HG03060 (cell line): ENCODE measurements around the gene ABCA3.

Experiments
- ATAC-seq: cut with Tn5 transposase; IDR thresholded peaks from one replicate; pipeline ENCODE4 v1.9.1; 2021; ENCODE audit warnings: low read depth, moderate number of reproducible peaks; ENCODE audit not compliant: unreplicated experiment

Gene ABCA3

DNA sequence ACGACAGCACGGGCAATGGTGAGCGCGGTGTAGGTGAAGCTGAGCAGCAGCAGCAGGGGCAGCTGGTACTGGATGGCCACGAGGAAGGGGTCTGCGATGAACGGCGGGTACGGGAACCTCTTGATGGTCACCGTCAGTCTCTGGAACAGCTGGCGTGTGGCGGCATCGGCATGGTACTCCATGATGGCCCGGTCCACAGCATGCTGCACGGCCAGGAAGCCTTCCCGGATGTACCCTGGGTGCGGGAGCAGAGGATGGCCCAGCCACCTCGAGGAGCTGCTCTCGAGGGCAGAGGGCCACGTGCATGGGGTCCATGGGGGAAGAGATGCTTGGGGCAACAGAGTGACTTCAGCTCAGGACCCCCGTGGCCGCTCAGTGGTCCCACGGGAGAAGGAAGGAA, 20.9 kb downstream of the ABCA3 start:
- ATAC-seq = no peak

DNA sequence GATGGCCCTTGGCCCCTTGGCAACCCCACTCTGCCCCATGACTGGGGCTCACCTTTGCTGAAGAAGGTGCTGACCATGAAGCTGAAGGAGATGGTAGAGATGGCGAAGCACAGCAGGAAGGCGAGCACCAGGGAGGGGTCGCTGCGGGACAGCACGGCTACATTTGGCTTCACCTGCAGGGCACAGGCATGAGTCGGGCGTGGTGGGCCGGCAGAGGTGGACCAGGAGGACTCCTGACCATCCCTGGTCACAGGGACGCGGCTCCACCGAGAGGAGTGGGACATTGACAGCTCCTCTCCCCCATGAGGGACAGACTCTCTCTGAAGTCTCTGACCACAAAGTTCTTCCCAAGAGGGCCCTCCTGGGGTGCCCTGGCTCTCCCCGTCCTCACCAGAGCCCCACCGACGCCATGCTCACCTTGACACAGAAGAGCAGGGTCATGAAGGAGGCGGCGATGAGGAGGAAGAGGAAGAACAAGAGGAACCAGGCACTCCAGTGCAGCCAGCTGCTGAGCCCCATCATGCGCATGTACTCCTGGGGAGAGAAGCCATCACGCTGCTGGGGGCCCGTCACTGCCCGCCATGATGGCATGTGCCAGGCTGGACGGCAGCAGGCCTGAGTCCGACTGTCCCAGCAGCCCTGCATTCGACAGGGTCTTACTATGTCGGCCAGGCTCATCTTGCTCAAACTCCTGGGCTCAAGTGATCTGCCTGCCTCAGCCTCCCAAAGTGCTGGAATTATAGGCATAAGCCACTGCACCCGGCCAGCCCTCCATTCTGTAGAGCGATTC, 23.1 kb downstream of the ABCA3 start:
- ATAC-seq = no peak

DNA sequence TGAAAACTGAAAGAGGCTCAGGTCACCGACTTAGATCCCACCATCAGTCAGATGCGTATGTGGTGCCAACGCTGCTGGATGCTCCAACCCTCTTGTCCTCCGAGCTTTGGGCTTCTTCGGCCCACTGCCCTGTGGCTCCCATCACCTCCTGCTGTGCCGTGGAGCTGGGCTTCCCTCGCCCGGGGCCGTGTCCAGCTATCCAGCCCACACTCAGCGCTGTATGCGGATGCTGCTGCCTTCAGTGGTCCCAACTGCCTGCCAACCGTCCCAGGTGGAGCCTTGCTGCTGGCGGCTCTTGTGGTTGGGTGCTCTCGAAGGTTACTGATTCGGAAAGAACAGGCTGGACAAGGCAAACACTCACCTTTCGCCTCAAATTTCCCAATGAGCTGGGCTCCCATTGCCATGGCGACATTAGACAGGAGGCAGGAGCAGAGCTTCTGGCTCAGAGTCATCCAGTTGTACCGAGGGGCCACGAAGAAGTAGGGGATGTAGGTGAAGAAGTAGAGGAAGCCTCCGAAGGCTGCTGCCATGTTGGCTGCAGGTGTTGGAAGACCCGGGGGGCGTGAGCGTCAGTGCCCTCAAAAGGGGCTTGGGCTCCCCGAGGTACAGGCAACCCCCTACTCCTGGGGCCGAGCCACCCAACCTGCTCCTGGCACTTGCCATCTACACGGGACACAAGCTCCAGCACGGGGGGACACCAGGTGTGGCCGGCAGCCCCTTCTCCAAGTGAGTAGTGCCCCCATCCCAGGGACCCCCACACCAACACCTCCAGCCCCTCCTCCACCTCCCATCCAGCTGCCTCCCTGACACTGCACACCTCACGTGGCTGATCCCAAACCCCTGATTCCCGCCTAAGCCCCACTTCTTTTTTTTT, 32.2 kb downstream of the ABCA3 start:
- no peak for ATAC-seq

DNA sequence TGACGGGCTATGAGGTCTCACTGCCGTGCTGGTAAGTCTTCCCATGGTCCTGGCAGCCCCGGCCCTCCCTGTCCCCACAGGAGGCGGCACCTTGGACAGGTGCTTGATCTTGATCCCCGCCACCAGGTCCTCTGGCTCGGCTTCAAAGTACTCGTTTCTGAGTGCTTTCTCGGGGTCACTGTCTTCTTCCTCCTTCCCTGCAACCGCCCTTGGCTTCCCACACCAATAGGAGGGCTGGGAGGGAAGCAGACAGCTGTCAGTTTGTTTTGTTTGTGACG, 40.7 kb downstream of the ABCA3 start:
- ATAC-seq = no peak

DNA sequence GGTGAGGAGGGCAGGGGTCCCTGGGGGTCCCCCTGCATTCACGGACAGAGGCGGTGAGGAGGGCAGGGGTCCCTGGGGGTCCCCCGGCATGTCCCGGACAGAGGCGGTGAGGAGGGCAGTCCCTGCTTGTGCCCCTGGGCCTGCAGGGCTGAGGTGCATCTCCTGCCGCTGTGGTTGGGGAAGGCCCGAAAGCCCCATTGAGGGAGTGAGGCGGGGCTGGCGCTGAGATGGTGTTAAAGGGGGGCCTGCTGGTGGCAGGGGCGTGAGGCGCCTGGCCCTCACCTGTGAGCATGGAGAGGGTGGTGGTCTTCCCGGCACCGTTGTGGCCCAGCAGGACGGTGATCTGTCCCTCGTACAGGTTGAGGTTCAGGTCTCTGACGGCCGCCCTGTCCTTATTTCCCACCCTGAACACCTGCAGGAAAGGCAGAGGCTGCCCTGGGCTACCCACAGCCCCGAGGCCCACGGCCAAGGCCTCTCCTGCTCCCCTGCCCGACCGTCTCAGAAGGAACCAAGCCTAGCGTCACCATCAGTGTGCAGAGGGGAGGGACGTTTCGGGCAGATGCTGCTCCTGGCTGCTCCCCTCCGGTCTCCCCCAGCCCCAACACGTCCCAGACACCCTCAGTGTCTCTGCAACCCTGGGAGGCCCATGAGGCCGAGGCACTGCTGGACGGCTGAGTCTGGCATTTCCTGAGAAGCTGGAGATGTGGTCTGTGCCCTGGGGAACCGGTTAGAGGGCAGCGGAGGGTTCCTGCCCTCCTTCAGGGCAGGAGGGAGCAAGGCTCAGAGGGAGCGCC, 41.2 kb downstream of the ABCA3 start:
- no peak for ATAC-seq

DNA sequence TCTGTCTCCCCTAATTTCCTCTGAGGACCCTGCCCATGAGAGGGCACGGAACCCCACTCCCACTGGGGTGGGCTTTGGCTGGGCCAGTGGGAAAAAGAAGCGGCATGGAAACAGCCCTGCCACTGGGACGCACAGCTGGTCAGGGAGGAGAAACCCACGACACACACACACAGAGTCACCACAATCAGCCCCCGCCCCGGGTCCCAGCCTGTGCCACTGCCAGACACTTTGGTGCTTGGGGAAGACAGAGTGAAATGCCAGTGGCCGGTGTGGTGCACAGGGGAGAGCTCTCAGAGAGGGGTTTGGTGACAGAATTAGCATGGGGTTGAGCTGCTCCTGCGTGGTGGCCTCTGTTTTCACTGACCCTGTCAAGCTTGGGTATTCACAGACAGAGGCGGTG, 41.9 kb downstream of the ABCA3 start:
- no peak for ATAC-seq

DNA sequence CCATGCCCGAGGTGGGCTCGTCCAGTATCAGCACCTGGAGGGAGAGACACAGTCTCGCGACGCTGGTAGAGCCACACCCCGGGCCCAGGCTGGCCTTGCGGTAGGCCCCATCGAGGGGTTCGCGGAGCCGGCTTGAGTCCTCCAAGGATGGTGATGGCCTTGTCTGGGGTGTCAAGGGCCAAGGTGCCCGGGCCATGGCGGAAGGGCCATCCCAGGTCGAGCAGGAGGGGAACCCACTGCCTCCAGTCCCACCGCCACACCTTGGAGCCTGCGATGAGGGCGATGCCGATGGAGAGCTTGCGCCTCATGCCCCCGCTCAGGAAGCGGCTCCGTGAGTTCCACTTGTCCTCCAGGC, 43.0 kb downstream of the ABCA3 start:
- no peak for ATAC-seq

DNA sequence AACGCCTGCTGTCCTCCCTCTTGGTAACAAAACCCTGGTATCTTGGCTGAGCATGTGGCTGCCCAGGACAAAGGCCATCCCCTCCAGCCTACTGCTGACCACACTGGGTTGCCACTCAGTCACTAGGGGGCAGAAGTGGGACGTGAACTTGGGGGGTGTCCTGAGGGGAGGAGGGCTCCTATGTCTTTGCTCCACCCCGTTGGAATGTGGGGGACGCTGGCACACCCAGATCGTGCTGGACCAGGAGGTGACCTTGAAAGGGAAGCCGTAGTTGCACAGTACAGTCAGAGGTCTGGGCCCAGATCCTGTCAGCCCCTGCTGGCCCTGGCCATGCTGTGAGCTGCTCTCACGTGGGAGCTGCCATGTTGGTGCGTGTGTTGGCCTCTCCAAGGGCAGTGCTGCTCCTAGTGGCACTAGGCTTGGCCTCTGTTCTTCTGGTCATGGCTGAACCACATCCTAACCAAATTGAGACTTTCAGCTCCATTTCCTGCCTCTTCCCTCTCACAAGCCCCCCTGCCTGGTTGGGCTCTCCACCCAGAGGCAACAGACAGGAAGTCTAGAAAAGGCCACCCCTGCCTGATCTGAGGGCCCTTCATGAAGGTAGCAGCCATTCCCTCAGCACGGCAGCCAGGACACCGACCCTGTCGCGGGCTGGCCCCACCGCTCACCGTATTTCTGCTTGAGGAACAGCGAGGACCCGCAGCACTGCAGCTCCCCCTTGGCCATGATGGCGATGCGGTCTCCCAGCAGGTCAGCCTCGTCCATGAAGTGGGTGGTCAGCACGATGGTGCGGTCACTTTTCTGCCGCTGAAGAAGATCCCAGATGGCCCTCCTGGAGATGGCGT, 43.6 kb downstream of the ABCA3 start:
- ATAC-seq = no peak

DNA sequence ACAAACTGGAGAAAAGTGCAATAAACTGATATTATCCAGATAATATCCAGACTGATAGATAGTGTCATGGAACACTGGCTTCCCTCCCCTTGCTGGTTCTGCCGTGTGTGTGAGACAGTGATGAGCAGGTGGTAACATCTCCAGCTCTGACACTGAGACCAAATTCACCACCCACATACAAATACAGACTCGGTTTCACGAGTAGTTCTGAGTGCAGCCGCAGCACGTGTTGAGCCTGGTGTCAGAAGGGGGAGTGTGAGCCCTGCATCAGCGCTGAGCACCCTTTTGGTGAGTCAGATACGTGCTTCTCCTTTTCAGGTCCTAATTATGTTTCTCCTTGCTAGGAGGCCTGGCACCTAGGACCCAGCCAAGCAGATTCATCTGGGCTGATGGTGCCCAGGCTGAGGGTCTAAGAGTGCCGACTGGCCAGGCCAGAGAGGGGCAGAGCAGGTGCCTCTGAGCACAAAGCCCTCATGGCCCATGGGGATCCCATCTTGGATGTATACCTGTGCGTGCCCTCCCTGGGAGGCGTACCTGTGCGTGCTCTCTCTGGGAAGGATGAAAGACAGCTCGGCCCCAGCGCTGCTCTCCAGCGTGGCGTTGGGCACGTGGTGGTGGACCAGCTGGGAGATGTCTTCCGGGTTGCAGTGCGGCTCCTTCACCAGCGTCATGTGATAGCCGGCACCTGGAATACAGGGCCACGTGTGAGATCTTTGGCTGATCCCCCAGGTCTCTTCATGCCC, 45.3 kb downstream of the ABCA3 start:
- no peak for ATAC-seq

DNA sequence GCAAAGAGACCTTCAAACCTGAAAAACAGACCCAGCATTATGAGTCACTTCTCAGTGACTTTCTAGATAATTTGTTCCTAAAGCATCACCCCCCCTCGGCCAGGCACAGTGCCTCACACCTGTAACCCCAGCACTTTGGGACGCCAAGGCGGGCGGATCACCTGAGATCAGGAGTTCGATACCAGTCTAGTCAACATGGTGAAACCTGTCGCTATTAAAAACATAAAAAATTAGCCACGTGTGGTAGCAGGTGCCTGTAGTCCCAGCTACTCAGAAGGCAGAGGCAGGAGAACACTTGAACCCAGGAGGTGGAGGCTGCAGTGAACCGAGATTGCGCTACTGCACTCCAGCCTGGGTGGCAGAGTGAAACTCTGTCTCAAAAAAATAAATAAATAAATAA, 48.3 kb downstream of the ABCA3 start:
- no peak for ATAC-seq

DNA sequence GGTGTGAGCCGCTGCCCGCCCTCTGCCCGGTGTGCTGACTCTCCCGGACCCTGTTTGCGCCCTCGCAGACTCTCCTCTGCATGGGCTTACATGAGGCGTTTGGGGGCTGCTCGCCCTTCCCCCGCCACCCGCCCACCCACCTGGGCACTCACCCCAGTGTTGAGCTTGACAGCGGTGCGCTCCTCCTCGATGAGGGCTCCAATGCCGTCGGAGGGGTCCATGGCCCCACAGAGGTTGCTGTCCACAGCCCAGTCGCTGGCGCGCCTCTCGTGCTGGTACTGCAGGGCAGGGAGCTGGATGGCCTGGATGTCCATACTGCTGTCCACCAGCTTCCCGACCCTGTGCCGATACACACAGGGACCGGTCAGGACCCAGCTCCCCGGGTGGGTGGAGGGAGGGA, 51.2 kb downstream of the ABCA3 start:
- no peak for ATAC-seq

DNA sequence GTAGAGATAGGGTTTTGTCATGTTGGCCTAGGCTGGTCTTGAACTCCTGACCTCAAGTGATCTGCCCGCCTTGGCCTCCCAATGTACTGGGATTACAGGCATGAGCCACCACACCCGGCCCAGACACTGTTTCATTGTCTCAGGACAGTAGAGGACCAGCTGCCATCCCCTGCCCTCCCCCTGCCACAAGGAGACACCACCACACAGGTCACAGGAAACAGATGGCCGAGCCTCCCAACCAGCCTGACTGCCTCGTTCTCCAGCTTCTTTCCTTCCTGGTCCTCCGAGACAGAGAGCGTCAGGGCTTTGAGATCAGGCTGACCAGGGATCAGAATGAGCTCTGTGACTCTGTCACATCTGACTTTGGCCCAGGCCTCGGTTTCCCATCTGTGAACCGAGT, 51.8 kb downstream of the ABCA3 start:
- ATAC-seq = no peak

DNA sequence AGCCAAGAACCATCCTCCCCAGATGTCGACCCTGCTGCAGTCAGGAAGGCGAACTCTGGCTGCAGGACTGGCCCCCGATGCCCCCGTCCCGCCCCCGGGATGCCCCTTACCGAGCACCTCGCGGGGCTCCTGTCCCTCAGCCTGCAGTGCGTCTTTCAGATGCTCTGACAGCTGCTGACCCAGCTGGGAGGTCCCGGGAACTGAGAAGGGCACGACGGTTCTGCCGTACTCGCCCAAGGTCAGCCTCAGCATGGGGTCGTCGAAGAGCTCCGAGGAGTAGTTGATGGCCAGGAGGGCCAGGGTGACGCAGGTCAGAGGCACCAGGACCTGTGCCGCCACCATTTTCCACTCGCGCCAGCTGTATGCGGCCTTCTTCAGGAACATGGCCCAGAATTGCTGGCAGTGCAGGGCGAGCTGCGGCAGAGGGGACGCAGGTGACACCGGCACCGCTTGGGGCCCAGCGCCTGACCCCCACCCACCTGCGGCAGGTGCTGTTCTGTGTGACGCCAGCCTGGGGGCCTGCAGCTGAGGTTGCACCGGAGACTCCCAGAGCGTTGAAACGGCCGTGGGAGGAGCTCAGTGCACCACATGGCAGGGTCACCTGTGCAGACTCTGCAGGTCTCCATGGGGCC, 52.5 kb downstream of the ABCA3 start:
- ATAC-seq = no peak

DNA sequence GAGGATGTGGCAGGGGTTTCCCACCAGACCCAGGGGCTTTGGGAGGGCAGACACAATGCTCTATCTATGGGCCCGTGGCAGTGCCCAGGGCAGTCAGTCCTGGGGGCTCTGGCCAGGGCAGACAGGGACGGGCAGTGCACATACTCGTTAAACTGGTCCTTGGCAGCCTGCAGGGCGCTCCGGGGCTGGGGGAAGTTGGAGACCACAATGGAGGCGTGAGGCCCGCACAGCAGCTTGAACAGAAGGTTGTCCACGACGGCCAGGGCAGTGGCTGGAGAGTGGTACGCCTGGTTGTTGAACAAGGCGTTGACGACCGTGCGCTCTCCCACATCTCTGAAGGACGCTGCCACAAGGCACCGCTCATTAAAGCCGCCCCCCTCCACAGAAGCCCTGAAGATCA, 54.0 kb downstream of the ABCA3 start:
- ATAC-seq = no peak

DNA sequence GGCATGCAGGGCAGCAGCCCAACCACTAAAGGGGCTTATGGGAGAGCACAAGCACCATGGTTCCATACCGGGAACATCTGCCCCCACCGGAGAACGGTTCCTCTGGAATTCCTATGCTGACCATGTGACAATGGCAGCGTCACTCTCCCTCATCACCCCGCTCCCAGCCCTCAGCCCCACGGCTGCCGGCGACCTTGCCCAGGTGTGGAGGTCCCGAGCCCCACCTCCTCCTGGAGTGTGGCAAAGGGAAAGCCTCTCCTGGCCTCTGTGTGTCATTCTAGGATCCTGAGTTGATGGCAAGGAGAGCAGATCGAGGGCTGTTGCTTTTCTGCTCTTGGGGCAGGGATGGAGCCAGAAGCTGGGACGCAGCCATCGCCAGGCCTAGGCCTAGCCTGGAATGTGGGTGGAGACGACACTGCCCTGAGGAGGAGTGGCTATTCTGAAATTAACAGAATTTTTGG, 54.8 kb downstream of the ABCA3 start:
- no peak for ATAC-seq

DNA sequence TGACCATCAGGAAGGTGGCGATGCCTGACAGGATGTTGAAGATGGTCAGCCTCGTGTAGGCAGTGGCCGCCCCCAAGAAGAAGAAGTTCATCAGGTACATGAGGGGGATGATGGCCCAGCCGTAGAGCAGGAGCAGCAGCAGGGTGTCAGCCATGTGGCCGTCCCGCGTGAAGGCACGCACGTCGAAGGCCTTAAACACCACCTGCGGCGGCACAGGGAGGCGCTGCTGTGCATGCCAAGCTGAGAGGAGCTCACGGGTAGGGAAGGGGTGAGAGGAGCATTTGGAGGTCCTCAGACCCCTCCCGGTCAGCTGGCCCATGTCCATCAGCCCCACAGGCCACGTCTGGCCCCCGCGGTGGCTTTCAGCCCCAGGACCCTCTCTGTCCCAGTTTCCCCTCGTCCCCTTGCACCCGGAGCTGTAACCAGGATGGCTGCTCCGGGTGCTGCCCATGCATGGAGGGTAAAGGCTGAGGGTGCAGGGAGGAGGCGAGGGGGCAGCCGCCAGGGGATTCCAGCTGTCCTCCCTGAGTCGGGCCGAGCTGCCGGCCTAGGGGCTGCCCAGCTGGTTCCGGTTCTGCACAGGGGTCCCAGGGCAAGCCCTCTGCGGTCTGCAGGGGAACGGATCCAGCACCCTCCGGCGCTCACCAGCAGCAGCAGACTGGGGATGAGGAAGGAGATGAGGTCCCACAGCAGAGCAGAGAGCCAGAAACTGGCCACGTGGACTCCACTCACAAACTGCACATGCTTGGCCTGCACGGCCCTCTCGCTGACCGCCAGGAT, 55.5 kb downstream of the ABCA3 start:
- no peak for ATAC-seq

DNA sequence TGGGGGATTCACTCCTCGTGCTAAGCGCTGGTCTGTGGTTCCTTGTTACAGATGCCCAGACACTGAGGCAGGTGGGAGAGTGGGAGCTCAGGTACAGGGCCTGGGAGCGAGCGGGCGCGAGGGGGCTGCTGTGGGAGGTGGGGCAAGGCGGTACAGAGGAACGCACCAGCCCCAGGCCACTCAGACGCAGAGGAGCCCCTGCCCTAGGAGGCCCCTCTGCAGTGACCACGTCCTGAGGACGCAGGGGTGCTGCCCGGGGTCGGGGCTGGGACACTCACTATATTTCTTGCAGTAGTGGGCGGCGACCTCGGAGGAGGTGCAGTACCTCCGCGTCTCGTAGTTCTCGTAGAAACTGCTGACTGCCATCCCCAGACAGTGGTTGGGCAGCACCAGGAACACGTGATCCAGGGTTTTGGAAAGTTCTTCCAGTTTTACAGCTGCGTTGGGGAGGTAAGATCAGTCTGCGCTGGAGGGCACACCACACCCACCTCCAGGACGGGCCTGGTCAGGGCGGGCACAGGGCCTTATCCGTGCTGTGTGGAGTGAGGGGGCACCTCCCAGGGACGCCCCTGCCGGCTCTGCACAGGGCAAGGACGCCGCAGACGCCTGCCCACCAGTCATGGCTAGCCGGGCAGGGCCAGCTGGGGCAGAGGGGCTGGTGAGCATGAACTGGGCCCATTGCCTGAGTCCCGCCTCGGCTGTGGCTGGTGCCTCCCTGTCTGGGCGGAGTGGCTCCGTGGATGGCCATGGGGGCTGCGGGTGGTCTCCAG, 56.3 kb downstream of the ABCA3 start:
- ATAC-seq = no peak
